ENCODE data around the gene CPT1C.

- TF ChIP-seq TAF1 (conservative IDR thresholded peaks at IDR 0.05) (no peak), CTCF (IDR thresholded peaks at IDR 0.05; ENCODE audit: low read depth, low read length, missing input control) (no peak), ZBTB33 (IDR thresholded peaks at IDR 0.05) (no peak), JUND (IDR thresholded peaks at IDR 0.05) (no peak), GABPA (IDR thresholded peaks at IDR 0.05 in 1 of 2, conservative IDR thresholded peaks at IDR 0.05 in 1 of 2) (no peak)
Observed at GRCh38 chr19:49746206-49746958, 55.5 kb downstream of the CPT1C start.

Data from liver (tissue), 3 donors.